HG03432 (cell line): ENCODE results near the gene ACP6.
A peak's percentile ranks its signal among the peaks of the same experiment; 100 is the strongest.
"Not testable (repeated sequence)": the region's sequence is repeated elsewhere in the genome, so short reads cannot be mapped to it uniquely, and the experiment has no call there.

Source experiments
- ATAC-seq: cut with Tn5 transposase; IDR thresholded peaks from one replicate; pipeline ENCODE4 v1.9.1; 2021; ENCODE audit warnings: mild to moderate bottlenecking, moderate library complexity; ENCODE audit not compliant: unreplicated experiment

The ACP6 gene

DNA sequence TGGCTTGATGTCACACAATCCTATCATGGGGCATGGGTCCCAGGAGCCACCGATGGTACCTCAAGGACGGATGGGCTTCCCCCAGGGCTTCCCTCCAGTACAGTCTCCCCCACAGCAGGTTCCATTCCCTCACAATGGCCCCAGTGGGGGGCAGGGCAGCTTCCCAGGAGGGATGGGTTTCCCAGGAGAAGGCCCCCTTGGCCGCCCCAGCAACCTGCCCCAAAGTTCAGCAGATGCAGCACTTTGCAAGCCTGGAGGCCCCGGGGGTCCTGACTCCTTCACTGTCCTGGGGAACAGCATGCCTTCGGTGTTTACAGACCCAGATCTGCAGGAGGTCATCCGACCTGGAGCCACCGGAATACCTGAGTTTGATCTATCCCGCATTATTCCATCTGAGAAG is 46.3 kb downstream of the ACP6 start:
- ATAC-seq: no peak

DNA sequence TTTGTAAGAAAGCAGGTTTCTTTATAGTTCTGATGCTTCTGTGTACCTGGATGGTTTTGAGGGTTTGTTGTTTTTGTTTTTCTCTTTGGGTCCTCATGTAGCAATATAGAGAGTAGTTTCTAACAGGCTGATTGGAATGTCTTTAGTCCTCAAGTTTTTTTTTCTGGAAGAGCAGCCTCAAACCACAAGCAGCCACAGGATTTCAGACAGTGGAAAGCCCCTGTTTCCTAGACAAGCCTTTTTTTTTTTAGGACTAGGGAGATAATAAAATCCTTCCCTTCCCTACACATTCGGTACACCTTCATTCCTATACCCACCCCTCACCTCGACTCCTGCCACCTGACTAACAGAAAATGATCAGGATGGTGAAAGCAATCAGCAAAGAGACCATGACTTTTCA is 47.6 kb downstream of the ACP6 start:
- ATAC-seq: no peak

DNA sequence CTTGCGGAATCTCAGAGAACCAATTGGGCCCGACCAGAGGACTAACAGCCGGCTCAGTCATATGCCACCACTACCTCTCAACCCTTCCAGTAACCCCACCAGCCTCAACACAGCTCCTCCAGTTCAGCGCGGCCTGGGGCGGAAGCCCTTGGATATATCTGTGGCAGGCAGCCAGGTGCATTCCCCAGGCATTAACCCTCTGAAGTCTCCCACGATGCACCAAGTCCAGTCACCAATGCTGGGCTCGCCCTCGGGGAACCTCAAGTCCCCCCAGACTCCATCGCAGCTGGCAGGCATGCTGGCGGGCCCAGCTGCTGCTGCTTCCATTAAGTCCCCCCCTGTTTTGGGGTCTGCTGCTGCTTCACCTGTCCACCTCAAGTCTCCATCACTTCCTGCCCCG is 49.8 kb downstream of the ACP6 start:
- ATAC-seq: no peak

DNA sequence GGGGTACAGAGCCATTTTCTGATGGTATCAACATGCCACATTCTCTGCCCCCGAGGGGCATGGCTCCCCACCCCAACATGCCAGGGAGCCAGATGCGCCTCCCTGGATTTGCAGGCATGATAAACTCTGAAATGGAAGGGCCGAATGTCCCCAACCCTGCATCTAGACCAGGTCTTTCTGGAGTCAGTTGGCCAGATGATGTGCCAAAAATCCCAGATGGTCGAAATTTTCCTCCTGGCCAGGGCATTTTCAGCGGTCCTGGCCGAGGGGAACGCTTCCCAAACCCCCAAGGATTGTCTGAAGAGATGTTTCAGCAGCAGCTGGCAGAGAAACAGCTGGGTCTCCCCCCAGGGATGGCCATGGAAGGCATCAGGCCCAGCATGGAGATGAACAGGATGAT is 50.6 kb downstream of the ACP6 start:
- ATAC-seq: no peak

DNA sequence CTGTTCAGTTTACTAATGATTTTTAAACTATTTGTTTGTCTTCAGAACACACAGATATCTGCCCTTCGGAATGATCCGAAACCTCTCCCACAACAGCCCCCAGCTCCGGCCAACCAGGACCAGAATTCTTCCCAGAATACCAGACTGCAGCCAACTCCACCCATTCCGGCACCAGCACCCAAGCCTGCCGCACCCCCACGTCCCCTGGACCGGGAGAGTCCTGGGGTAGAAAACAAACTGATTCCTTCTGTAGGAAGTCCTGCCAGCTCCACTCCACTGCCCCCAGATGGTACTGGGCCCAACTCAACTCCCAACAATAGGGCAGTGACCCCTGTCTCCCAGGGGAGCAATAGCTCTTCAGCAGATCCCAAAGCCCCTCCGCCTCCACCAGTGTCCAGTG is 51.6 kb downstream of the ACP6 start:
- no peak for ATAC-seq

DNA sequence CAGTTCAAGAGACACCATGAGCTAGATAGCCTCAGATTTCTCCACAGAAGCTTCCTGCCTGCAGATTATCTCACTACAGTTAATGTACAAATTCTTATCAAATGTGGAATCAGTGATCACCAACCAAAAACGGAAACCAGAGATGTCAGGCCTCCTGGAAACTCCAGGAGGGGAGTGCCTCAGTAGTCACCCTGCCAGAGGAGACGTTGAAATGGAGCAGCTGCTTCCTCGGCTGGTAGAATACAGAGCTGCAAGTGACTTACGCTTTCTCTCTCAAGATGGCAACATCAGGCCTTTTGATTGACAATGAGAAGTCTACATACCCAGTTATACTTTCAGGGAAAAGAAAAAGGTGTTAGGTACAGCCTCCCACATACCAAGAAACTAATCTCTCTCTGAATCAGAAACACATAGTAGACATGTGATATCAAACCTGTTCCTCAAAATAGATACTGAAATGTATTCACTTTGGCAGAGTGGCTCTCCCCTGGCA is 52.2 kb downstream of the ACP6 start:
- ATAC-seq: no peak

DNA sequence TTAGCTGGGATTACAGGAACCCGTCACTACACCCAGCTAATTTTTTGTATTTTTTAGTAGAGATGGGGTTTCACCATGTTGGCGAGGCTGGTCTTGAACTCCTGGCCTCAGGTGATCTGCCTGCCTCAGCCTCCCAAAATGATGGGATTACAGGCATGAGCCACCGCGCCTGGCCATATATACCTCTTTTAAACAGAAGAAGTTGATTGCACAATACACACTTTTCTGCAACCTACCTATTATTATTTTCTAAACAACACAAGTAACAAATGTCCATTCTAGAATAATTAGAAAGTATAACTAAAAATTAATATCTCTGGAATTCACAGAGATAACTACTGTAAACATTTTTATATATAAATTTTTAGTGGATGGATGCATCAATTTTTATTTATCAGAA is 55.4 kb downstream of the ACP6 start:
- ATAC-seq: not testable (repeated sequence)

DNA sequence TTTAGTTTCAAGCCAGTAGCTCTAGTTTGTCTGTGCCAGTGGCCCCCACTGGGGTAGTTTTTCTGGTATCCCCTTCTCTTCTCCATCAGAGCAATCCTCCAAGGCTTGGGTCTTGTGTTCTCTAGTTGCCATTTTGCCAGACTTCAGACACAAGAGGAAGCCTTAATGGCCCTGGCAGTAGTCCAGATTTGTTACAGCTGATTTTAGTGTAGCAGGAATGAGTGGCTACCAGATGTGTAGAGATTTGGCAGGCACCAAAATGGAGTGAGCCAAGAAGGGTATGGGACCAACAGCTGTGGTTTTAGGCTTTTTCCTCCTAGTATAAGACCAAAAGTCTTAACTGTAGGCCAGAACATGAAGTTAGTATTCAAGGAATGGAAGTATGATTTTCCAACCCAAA is 56.8 kb downstream of the ACP6 start:
- ATAC-seq: no peak

DNA sequence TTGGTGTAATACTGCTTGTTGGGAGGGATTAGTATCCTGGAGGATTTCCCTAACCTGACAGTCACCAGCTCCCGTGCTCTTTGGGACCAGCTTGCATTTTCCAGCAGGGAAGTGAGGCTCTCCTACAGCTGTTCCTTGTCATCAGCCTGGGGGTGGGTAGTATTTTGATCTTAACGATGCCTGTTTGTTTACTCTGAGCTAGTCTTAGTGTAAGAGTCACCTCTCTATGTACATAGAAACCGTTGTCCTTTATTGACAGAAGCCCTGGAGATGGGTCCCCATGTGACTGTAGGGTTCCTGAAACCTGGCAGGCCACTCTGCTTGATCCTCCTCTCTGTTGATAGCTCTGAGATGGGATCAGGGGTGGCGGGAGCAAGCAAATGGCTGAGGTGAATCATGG is 58.0 kb downstream of the ACP6 start:
- no peak for ATAC-seq

DNA sequence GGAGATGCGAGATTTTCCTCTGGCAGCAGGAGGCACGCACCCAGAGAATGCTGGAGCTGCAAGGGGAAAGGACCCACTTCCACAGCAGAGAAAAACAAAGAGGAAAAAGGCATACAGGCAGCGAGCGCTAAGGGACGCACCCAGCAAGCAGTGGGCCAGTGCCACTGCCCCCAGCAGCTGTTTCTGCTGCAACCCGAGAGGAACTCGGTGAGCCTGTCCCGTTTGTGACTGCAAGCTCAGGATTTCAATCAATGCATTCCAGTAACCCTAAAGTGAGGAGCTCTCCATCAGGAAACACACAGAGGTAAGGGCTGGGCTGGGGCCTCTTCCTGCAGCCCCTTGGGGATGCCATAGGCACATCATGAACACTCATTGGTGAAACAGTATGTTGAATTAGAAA is 58.7 kb downstream of the ACP6 start:
- ATAC-seq: no peak

DNA sequence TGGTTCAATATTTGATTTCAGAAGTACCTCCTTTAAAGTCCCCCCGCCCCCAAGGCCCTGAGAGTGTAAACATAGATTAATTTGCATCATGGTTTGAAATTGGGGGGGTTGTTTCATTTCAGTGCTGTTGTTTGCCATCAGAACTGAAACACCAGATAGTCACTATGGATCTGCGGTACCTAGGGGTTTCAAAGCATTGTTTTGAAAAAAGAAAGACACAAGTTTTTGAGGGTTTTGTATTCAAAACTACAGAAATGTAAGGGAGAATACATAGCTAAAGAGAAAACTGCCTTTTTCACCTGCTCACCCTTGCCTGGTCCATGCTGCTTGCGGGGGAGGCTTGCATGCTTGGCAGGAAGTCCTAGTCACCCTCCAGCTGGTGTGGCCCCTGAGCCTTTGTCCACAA is 59.3 kb downstream of the ACP6 start:
- ATAC-seq: peak; percentile 87

DNA sequence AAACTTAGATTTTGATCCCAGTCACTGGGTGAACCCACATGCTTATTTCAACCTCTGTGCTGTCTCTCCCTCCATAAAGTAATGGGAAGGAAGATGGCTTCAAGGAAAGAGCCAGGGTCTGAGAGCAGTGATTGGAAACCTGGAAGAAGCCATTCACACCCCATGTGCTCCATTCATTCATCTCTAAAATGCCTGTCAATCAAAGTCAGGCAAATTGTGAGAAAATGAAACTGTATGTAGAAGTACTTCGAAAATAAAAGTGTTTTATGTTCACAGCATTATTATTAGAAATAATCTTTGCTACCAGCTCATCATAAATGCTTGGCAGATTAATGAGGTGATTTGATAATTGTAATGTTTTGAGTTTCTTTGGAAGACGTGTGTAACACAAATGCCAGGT is 61.0 kb downstream of the ACP6 start:
- ATAC-seq: no peak

DNA sequence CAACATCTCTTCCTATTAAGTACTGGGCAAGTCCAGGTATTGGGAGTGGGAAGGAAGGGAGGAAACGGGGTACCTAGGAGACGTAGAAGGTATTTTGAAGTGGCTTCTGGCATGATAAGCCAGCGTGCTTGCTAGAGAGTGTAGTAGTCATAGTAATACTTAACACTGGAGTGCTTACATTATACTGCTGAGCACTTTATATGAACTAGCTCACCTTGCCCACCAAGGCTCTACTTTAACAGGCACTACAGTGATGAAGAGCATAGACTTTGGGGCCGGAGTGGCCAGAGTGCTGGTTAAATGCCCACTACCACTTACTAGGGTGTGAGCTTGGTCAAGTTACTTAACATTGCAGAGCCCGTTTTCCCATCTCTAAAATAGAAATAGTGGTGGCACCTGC is 61.7 kb downstream of the ACP6 start:
- ATAC-seq: no peak

DNA sequence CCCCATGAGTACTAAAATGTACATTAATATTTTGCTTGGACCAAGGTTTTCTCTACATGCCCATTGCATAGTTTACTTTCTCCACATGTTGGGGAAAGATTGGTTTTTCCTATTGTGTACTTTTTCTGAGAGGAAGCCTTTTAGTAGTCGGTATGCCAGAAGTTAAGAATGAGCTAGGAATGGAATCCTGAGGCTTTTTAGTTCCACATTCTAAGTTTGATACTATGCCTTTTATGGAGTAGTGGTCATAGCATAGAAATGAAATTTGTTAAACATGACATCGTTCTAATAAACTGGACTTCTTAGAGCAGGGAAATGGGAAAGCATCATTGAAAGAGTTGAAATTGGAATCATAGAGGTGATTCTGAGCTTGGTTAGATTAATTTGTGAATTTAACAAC is 64.7 kb downstream of the ACP6 start:
- ATAC-seq: no peak

DNA sequence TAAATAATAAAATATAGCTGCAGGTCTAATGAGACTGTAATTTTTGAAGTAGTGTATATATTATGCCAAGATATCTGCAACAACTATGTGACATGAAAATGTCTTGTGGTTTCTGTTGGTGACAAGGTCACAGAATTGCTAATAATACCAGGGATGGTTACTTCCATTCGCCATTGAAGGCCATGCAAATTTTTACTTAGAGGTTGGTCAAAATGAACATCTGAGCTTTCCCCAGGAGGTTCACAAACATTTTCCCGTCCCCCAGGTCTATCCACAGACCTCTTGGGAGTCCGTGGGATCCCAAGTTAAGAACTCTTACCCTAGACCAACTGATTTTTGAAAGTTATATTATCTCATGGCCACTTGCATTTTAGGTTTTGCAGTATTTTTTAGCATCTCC is 66.3 kb downstream of the ACP6 start:
- ATAC-seq: no peak

DNA sequence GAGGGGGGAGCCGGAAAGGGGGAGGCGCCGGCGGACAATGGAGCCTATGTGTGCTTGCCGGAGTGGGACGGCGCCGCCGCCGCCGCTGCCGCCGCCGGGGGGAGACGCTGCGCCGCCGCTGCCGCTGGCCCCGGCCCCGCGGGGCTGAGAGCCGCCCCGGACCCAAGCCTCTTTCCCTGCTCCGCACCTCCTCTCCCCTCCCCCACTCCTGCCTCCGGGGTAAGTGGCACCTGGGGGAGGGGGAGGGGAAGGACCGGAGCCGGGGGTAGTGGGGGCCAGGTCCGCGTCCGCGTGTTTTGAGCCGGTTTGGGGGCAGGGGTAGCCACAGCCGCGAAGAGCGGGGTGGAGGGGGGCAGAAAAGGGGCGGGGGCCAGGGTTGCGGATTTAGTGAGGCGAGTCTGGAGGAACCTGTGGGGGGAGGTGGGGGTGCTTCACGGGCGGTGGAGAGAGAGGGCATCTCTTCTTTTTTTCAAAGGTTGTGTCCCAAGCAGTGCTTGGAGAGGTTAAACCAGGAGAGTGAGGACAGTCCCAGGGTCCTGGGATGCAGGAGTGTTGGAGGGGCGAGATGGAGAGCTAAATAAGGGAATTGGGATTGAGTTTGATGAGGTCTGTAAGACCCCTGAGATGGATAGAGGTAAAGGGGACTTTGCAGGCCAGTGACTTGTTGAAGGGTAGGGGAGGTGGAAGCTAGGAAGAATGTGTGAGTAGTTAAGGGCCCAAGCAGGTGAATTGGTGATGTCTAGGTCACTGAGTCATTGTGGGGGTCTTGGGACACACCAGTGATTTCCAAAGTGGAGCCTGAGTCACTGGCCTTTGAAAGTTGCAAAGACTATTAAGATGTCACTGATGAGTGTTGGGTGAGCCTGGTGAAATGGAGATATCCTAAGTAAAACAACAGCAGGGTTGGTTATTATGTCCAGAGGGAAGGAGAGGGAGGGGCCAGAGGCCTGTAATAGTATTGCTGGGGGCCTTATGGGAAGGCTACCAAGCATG is 69.9 kb downstream of the ACP6 start:
- ATAC-seq: no peak

DNA sequence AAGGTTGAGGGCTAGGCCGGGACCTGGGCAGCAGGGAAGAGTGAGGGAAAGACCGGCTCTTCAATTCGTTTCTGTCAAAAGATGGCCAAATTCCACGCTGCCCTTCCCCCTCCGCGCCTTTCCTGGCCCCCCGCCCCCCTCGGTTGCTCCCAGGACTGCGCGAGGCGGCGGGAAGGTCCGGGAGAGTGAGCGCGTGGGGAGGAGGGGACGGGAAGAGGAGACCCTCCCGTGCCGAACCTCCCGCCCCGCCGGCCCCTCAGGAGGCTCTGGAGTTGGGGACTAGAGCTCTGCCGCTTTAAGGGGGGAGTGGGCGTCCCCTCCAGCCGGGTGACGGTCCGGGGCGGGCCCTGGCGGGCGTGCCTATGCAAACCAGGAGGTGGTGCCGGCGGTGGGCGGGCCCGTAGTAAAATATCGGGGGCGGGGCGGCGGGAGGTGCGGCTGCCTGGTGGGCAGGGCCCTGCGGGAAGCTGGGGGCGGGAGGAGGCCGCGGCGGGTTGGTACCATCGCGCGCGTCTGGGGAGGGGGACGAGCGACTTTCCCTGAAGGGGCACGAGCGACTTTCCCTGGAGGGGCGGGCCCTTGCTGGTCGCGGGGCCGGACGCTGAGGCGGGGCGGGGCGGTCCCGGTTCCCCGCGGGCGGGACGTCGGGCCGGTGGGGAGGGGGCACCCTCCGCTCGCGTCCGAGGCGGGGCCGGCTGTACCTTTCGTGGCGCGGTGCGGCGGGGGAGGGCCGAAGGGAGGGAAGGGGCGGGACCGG is 70.8 kb downstream of the ACP6 start:
- peak; percentile 82 for ATAC-seq

DNA sequence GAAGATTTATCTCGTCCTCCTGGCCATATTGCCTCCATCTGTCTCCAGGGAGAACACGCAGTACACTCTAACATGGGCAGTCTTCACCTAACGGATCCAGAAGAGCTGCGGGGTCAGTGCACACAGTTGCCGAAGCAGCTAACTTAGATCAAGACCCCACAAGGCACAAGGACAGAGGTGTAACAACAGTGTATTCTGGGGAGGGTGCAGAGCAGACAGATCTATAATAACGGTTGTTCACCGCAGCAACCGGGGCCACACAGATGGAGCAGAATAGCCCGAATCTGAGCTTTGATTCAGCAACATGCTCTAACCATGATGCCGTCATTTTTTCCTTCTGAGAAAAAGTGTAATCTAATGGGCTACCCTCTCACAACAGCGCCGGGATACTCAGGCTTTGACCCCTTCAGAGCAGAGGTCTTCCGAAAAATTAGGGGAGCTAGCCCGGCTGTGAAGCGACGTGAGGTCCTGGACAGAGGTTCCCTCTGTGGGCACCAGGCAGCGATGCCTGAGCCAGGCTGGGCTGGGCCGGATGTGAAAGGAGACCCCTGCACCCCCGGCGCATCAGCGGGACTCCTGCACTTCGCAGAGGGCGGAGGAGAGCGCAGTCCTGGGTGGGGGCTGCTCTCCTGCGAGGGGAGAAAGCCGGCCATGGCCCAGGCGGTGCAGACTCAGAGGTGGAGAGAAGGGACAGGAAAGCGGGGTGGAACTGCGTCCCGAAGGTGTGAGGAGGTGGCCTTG is 71.5 kb downstream of the ACP6 start:
- ATAC-seq: peak; percentile 16

DNA sequence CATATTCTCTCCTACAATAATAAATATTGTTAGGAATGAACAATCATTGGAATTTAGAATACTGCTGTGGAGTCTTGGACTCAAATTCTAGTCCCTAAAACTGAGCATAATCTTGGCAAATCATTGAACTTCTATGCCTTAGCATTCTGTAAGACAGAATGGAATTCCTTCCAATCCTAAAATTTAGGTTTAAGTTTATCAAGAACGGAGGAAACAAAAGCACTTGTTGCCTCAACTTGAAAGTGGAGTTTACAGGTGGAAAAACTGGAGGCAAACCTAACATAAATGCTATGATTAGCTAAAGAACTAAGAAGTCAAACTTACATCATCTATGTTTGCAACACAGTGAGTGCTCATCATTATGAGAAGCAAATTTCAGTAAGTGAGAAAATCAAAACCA is 73.3 kb downstream of the ACP6 start:
- ATAC-seq: no peak
